Osteoblast (primary cell): ENCODE results near the gene CPS1. TPM values are rescaled to one million over a fixed set of nuclear protein-coding genes. Genes with fewer than 3 reads are reported as not detected.

Source experiments
- DNase-seq: peaks from one replicate; pipeline ENCODE4 v3.0.0; 2011; ENCODE audit warnings: low spot score, mixed read lengths; ENCODE audit not compliant: insufficient read length; ENCODE audit errors: missing footprints
- H2AFZ ChIP-seq: 2 replicates; pipeline ENCODE4 v1.6.0; 2011; ENCODE audit warnings: mild to moderate bottlenecking, low read length
- H3K27ac ChIP-seq: 2 replicates; pipeline ENCODE4 v1.5.1; 2011; ENCODE audit warnings: mild to moderate bottlenecking, low read depth, low read length, moderate library complexity
- H3K27me3 ChIP-seq: 2 replicates; pipeline ENCODE4 v1.6.0; 2012; ENCODE audit warnings: mild to moderate bottlenecking, control low read depth, inconsistent platforms, low read length, moderate library complexity; ENCODE audit not compliant: insufficient read depth
- H3K36me3 ChIP-seq: 2 replicates; pipeline ENCODE4 v1.5.1; 2011; ENCODE audit warnings: mild to moderate bottlenecking, low read length, control low read depth, moderate library complexity; ENCODE audit not compliant: insufficient read depth
- H3K4me1 ChIP-seq: 2 replicates; pipeline ENCODE4 v1.5.1; 2011; ENCODE audit warnings: mild to moderate bottlenecking, low read length, control low read depth, moderate library complexity; ENCODE audit not compliant: insufficient read depth
- H3K4me2 ChIP-seq: 2 replicates; pipeline ENCODE4 v1.6.0; 2011; ENCODE audit warnings: mild to moderate bottlenecking, low read length; ENCODE audit not compliant: insufficient read depth
- H3K4me3 ChIP-seq: fragments of 200-600 bp; sonication (generic); 3 replicates; pipeline ENCODE4 v1.5.1; 2012; ENCODE audit warnings: mild to moderate bottlenecking, low read length, inconsistent platforms; ENCODE audit not compliant: insufficient read depth
- H3K79me2 ChIP-seq: 2 replicates; pipeline ENCODE4 v1.6.0; 2012; ENCODE audit warnings: mild to moderate bottlenecking, low read length, control low read depth, inconsistent platforms; ENCODE audit not compliant: insufficient read depth
- H3K9me3 ChIP-seq: 2 replicates; pipeline ENCODE4 v1.5.1; 2011; ENCODE audit warnings: low read depth, low read length, control low read depth
- H4K20me1 ChIP-seq: 2 replicates; pipeline ENCODE4 v1.6.0; 2012; ENCODE audit warnings: mild to moderate bottlenecking, low read length, control low read depth; ENCODE audit not compliant: insufficient read depth
- CTCF ChIP-seq: IDR thresholded peaks from 2 replicates; pipeline ENCODE4 v1.5.1; 2011; ENCODE audit warnings: mild to moderate bottlenecking, low read depth, low read length, moderate library complexity; ENCODE audit errors: extremely low read depth
- total RNA-seq: library from RNA; depleted of rRNA; stranded (reverse); fragments of >200 nt; gene quantifications from 2 replicates; pipeline ENCODE4 v1.2.3, GENCODE V29; 2012

CPS1 gene
- total RNA-seq, 1 donor: 21.7 TPM

GRCh38 chr2:210647151-210647550, 90.8 kb downstream of the CPS1 start:
- Histone ChIP-seq H3K79me2 (no peaks in the 10 kb centered on the region), H3K36me3 (no peaks in the 10 kb centered on the region), H3K4me2 (no peak overlapping the region), H4K20me1 (no peaks in the 10 kb centered on the region), H2AFZ (no peak overlapping the region), H3K27me3 (no peaks in the 10 kb centered on the region), H3K27ac (no peak overlapping the region), H3K4me3 (no peak overlapping the region), H3K9me3 (no peaks in the 10 kb centered on the region), H3K4me1 (no peaks in the 10 kb centered on the region)
- no peak for TF ChIP-seq CTCF
- DNase-seq: no peak

GRCh38 chr2:210654091-210654490, 97.7 kb downstream of the CPS1 start:
- no peak for TF ChIP-seq CTCF
- DNase-seq: peak; percentile 83
- H2AFZ ChIP-seq: no peak overlapping the region
- H3K27me3 ChIP-seq: no peaks in the 10 kb centered on the region
- no peak overlapping the region for H3K4me2 ChIP-seq
- H4K20me1 ChIP-seq: no peaks in the 10 kb centered on the region
- no peak overlapping the region for H3K27ac ChIP-seq
- no peak overlapping the region for H3K4me3 ChIP-seq
- H3K36me3 ChIP-seq: no peaks in the 10 kb centered on the region
- peaks cover 10% of the 10 kb centered on the region for H3K4me1 ChIP-seq
- H3K79me2 ChIP-seq: no peaks in the 10 kb centered on the region
- H3K9me3 ChIP-seq: no peaks in the 10 kb centered on the region

- no peak overlapping the region for H2AFZ ChIP-seq
Measured at GRCh38 chr2:210655229-210655975, 99.0 kb downstream of the CPS1 start.

More at GRCh38 chr2:210655229-210655975, 99.0 kb downstream of the CPS1 start:
- Histone ChIP-seq H3K4me3 (no peak overlapping the region), H3K79me2 (no peaks in the 10 kb centered on the region), H4K20me1 (no peaks in the 10 kb centered on the region), H3K9me3 (no peaks in the 10 kb centered on the region), H3K4me1 (peaks cover 10% of the 10 kb centered on the region), H3K27me3 (no peaks in the 10 kb centered on the region), H3K36me3 (no peaks in the 10 kb centered on the region), H3K27ac (no peak overlapping the region), H3K4me2 (no peak overlapping the region)
- no peak for TF ChIP-seq CTCF
- no peak for DNase-seq
